Colon (tissue), 2 donors: Measurements from ENCODE around the gene UTRN.

Experiments
- FAIRE-seq: peaks from 2 replicates; lab custom pipeline; 2012; peaks lifted over from hg19 to GRCh38; lab: Jason Lieb, UNC
- donor health status: control.
- donor health status: control.

Gene UTRN

DNA sequence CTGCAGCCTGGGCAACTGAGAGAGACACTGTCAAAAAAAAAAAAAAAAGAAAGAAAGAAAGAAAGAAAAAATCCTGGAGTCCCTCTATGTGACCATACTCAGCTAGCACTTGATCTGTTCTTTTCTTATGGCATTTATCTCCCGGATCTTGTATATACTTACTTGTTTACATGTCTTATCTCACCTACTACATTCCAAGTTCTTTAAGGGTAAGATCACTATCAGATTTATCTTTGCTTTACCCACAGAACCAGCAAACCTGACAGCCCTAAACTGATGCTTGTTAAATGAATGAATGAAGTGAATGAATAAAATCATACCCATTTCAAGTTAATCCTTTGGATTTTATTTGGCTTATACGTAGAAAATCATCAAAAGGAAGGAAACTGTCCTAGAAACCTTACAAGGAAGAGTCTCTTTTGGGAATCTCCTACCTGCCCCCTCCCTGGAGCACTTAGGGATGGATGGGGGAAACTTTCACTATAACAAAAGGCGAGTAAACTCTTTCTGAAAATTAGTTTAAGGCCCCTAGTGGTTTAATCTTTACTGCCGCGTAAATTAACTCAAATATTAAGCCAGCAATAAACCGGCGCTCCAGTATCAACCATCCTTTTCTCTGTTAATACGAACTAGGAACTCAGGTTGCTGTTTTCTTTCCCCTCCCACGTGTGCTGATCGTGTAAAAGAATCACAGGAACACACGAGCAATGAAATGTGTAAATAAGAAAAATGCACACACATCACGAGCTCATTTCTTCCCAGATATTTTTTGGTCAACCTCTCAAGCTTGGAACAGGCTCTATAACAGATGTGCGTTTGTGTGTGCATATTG, 1.3 kb upstream of the UTRN start:
- FAIRE-seq = no peak

DNA sequence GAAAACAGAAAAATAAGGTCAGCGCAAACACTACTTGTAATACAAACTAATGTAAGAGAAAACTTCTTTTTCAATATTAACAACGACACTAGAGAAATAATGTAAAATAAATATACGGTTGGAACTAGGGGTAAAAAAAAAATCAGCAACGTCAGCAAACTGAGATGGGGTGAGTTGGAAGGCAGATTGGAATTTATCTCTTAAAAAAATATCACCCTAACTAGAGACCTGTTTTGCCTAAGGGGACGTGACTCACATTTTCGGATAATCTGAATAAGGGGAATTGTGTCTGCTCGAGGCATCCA, 705 bp upstream of the UTRN start:
- no peak for FAIRE-seq

DNA sequence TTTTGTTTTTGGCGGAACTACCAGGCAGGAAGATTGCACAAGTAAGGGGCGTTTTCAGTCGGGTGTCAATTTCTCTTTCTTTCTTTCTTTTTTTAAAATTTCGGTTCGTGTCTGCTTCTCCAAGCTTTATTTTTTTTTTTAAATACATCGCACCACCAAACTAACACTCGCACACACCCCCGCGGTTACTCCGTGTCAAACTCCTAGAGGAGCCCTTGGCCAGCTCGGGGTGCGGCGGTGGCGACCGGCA, 338 bp downstream of the UTRN start:
- FAIRE-seq = no peak

DNA sequence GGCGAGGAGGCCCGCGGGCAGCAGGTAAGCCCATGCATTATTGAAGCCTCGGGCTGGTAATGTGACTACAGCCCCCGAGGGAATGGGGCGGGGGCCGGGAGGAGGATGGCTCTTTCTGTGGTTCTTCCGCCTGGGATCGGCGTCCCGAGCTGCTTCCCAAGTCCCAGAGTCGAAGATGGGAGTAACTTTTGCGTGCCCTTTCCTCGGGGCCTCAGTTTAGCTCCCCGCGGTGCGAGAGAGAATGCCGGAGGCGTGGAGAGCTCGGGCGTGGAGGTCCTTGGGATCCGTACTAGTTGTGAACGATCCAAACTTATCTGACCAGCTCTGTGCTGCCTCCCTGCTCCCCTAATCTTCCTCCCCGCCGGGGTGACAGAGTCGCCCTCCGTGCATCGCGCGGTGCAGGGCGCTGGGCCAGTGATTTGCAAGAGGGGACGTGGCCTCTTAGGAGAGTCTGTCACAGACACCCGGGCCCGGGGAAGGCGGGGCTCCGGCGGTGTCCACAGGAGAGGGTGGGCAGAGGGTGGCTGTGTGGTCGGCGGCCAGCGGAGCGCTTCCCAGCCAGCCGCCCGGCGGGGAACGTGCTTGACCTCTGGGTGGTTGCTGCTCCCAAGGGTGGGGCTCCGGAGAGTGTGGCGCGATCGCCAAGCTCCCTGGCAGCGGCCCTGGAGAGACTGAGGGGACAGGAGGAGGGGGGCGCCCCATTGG, 815 bp downstream of the UTRN start:
- FAIRE-seq = no peak

DNA sequence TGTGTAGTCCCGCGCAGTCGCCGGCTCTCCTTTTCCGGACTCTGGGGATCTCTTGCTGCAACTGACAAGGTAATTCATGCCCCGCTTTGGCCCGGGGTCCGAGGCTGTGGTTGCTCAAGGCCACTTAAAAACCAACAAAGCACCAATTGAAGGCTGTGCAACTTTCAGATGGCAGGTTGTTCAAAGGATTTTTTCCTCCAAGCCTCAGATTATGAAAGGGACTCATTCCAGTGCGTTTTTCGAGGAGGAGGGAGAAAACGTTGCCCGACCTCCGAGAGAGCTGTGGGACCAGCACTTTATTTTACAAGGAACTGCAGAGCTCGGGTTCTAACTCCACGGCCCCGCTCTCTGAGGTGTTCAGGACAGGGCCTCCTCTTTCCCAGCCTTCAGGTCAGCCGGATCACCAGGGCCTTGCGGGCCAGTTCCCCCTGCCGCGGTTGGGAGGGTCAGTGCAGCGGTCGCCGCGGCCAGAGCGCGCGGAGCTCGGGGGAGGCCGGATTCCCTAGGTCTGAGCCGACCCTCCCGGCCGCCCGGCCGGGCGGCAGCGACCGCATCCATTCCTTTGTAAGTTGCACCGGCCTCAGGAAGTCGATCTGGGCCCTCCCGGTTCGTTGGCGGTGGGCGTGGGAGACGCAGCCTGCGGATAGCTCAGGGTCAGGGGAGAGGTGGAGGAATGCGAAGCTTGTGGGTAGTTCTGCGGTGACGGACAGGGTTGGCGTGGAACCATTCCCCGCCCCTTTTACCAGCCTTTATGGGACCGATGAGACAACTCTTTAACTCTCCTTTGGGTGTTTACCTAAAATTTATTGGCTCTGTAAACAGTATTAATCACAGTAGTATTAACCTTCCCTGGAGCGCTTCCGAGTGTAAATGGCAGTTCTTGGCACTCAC, 1.6 kb downstream of the UTRN start:
- no peak for FAIRE-seq

DNA sequence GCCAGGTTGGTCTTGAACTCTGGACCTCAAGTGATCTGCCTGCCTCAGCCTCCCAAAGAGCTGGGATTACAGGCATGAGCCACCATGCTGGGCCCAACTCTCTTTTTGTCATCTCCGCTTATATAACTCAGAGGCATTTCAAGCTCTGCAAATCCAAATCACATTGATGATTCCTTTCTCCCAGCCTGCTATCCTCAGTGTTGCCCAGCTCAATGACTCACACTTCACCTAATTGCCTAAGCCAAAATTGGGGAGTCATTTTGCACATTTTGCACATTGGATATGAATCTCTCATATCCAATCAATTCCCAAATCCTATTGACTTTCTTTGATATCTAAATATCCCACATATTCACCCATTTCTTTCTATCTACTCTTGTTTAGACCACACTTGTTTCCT, 3.9 kb downstream of the UTRN start:
- FAIRE-seq = no peak

DNA sequence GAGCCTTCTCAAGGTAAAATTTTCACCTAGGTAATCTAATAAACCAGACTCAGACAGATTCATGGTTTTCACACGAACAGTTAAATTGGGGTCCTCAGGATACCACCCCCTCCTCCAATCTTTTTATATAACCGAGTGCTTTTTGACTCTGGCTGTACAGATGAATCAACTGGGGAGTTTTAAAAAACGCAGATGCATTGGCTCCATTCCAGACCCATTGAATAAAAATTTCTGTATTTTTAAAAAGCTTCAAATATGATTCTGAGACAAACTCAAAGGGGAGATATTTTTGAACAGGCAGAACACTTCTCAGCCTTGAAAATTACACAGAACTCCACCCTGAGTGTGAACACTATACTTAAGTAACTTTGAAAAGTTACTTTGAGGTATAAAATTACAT, 7.2 kb downstream of the UTRN start:
- FAIRE-seq = no peak

DNA sequence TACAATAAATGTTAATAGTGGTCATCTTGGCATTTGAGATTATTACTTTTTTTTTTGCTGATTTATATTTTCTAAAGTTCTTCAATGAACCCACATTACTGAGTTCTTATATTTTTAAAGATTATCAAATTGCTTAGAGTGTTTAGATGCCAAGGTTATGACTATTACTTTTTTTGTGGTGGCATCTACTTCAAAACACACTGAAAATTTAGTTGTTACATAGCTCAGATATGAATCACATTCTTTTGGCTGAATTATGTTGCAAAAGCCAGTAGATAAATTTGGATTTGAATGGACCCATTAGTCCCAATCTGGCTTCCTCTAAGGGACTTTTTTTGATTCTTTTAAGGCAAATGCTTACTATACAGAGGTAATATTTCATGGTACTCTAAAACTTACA, 8.9 kb downstream of the UTRN start:
- FAIRE-seq = no peak

DNA sequence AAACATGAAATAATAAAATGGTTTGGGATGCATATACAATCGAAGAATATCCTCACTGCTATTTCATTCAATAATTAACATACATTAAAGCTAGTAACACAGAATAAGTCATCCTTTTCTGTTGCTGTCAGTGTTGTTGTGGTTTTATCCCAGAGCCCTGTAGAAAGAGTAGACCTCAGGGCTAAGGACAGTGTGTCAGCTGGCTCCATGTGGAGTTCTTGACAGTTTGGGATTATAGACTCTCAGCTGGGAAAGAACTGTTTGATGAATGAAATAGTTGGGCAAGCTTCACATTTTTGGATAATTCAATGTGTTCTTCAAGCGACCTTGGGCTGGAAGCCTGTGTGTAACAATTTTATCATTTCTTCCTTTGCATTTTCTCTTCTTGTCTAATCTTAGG, 10.1 kb downstream of the UTRN start:
- no peak for FAIRE-seq

DNA sequence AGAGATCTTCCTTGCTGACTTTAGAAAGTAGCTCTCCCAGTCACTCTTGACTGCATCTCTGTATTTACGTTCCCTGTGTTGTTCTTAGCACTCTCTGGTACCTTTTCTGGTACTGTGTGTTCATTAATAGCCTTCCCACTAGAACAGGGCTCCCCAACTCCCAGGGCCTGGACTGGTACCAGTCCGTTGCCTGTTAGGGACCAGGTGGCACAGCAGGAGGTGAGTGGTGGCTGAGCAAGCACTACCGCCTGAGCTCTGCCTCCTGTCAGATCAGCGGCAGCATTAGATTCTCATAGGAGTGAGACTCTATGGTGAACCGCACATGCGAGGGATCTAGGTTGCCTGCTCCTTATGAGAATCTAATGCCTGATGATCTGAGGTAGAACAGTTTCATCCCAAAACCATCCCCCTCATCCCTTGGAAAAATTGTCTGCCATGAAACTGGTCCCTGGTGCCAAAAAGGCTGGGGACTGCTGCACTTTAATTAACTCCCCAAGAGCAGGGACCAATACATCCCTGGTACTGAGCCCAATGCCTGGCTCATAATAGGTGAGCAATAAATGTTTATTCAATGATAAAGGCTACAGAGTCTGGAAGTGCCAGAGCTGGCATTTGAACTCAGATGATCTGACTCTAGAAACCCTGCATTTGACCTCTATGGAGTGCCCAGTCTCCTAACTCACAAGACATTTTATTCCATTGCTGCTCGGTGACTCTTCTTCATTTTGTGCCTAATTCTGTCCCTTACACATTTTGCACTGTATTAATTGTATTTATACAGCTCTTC, 11.0 kb downstream of the UTRN start:
- no peak for FAIRE-seq

DNA sequence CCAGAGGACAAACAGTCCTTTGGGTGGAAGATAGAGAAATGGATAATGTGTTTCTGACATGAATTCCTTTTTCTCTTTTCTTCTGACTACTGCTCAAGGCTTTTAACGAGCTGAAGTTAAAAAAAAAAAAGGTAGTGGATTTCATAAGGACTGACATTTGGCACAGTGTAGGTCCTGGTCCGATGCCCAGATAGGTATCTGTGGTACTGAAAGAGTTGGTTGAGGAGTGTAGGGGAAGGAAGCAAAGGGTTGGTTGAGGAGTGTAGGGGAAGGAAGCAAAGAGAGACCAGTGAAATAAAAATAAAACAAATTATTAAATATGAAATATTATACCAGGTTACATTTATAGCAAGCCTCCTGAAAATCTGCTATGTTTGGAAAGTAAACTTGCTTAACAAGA, 11.8 kb downstream of the UTRN start:
- FAIRE-seq = no peak

DNA sequence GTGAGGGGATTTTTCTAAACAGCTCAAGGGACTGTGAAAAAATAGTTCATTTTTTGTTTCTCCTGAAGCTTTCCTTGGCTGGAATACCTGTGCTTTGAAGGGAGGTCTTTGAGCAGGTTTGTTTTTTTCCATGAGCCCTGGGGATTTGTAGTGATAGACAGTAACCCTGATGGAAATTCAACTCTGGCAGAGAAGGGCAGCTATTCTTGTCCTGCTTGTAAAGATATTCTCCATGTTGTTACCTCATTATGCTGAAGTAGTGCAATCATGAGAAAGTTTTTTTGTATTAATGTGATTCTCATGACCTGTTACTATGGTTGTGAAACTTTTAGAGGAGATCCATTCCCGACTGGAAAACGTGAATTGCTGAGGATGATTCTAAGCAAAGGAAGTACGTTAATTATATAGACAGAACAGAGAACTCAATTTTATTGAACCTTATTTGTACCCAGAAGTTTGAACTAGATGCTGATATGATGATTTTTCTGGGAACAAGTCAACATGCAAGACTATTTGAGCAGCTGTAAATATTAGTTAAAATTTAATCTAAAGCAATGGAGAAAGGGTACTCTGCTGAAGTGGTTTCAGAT, 12.5 kb downstream of the UTRN start:
- FAIRE-seq = no peak

DNA sequence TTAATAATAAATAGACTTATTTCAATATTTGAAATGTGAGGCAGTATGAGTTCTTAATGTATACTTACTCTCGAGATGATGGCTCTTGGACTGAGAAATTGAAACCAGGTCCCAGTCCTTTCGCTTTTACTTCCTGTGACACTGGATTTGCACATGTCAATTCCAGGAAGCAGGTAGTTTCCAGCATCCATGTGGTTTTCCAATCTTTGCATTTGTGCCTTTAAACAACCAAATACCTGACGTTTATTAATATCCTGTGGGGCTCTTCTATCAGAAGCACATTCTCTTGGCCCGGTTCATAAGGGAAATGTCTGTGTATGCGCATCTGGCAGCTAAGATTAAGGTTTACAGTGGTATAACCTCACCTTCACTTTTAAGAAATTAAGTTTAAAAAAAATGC, 13.1 kb downstream of the UTRN start:
- FAIRE-seq = no peak

DNA sequence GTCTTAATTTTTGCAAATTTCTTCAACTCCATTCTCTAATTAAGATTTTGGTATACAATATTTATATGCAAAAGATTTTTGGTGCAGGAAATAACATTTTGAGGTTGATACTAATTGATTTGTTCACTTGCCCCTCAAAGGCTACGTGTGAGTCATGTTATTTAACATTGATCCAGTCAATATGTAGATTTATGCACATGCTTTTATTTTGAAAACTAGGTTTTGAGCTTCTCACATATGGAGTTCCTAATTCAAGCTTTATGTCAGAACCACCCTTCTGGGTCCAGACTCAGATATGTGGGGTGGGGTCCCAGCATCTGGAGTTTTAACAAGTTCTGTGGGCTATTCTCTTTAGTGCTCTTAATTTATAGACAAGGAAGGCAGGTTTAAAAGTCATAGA, 13.8 kb downstream of the UTRN start:
- no peak for FAIRE-seq

DNA sequence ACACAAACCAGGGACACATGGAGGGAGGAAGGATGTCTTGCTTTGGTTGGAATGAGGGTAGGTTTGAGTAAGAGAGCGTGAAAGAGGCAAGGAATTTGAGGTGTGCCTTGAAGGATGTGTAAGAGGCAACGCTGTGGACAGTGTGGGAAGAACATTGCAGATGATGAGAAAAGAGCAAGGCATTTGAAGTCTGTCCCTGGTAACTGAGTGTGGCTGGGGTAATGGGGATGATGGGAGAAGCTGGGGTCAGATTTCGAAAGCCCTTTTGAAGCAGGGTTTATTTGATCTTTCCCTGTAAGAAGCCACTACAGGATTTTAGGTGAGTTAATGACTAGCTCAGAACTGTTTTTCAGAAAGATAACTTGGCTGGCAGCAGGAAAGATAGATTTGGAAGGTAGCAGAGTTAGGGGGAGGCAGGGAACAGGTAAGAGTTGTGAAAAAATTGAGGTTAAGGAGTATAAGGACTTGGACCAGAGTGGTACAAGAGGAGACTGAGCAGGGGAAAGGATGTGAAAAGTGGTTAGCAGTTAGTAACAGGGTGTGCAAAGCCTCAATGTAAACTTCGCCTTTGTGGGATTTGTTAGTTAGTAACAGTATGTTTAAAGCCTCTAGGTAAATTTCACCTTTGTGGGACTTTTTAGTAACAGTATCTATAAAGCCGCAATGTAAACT, 17.7 kb downstream of the UTRN start:
- FAIRE-seq = no peak

DNA sequence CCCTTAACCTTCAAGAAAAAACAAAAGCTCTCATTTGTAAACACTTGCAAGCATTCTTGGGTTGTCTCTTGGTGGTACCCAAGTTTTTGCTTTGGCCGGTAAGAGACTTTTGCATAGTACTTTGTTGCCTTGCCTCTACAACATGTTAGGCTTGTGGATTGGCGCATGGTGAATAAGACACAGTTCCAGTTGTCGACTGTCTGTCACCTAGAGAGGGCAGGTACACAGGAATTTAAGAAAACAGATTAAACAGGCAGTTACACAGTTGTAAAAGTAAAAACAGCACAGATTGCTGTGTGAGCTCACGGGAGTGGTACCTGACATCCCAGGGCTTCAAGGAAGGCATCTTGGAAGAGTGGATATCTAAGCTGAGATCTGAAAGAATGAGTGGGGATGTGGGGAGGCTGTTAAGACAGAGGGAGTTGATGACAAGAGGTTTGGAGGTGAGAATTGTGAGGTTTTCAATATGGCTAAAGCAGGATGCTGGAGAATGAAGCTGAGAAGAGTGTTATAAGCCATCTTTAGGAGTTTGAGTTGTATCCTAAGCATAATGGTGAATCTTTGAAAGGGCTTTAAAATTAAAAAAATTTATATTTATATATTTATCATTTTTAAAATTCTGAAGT, 19.2 kb downstream of the UTRN start:
- no peak for FAIRE-seq

DNA sequence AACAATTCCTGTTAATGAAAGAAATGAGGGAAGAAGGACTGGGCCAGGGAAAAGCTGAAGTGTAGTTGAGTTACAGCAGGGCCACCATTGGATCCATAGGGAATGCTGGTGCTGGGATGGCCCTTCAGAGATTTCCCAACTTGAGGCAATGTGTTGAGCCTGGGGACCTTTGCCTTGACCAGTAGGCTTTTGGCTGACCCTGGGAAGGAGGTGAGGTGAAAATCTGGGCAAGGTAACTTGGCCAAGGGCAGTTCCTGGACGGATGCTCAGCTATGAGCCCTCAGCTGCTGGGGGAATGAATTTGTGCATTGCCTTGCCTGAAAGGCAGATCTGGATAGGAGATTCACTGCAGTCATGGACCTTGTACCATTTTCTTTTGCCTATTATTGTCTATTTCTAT, 20.4 kb downstream of the UTRN start:
- no peak for FAIRE-seq

DNA sequence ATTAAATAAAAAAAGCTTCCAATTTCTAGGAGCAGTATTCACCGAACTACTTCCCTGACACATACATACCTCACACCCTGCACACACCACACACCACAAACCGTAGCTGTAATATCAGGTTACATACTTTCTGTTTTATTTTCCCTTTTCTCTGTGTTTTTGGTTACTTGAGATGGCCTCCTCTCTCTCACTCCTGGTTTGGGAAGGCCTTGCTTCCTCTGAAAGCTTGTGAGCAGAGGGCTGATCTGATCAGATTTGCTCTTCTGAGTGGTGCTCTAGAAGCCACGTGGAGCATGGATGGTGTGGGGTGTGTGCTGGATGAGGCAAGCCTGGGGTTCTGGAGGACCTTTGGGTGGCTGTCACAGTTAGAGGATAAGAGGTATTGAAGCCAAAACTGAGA, 20.9 kb downstream of the UTRN start:
- no peak for FAIRE-seq

DNA sequence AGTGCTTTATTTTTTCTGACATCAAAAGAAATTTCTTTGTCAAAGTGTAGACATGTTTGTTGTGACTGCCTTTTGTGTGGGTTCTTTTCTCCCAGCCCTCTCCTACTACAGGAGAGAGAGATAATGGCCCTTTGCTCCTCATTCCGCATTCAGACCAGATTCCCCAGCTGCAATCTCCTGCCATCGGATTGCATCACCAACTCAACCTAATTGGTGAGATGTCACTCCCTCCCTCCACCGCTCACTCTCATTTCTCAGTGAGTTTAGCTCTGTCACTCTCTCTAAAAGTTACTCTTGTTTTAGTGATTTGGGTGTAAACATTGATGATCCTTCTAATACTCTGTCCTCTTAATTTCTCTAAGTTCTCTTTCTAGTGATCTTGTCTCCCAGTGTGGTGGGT, 22.7 kb downstream of the UTRN start:
- FAIRE-seq = no peak

DNA sequence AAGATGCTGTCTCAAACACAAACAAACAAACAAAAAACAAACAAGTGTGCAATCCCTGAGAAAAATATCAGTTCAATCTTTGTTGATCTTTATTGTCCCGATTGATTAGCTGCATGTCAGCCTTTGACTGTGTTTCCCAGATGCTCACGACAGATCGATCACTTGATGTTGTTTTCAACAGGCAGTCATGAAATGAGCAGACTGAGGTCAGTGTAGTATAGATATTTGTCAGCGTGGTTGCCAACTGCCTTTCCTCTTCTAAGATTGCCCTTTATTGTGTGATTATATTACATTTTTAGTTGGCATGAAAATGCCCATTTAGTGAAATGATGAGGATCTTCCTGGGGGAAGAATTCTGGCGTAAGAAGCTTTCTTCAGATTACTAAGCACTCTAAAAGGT, 25.6 kb downstream of the UTRN start:
- FAIRE-seq = no peak

DNA sequence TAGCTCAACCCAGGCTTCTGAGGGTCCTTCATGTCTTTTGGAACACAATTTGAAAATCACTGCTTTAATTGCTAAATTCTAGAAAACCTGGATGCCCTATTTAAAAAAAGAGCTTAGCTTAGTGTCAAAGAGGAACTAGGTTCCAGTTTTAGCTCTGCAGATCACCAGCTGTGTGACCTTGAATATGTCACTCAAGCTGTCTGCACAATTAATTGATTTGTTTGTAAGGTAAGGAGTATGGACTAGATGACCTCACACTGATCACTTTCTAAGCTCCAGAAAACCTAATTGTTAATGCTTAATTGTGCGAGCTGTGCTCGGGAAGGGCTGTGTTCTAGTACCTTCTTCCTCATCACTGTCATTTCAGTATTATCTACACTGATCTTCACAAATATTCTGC, 26.2 kb downstream of the UTRN start:
- FAIRE-seq = no peak
